Right atrium auricular region (tissue), 2 donors: ENCODE measurements around the gene TAF6. TPM values are rescaled to one million over a fixed set of nuclear protein-coding genes. Genes with fewer than 3 reads are reported as not detected.
A peak's percentile ranks its signal among the peaks of the same experiment; 100 is the strongest.

ENCODE experiments used
- DNase-seq: peaks from one replicate; pipeline ENCODE4 v3.0.0-alpha.2; 2019; ENCODE audit warnings: low spot score
- H3K27ac ChIP-seq, 2 donors: fragments of 200-600 bp; sonication (generic); 1 replicate in 1 of 2; 2 replicates in 1 of 2; pipeline ENCODE4 v1.5.1; 2016 to 2019
- H3K27me3 ChIP-seq, 2 donors: fragments of 200-600 bp; sonication (generic); one replicate each; pipeline versions ENCODE4 v1.5.1 to v1.6.0; 2017 to 2019
- H3K36me3 ChIP-seq: fragments of 200-600 bp; sonication (generic); one replicate; pipeline ENCODE4 v1.5.1; 2016
- H3K4me1 ChIP-seq, 2 donors: fragments of 200-600 bp; sonication (generic); one replicate each; pipeline versions ENCODE4 v1.5.1 to v1.6.0; 2017 to 2019
- H3K4me3 ChIP-seq, 2 donors: fragments of 200-600 bp; sonication (generic); 1 replicate in 1 of 2; 2 replicates in 1 of 2; pipeline ENCODE4 v1.5.1; 2017 to 2019; ENCODE audit warnings: mild to moderate bottlenecking in 1 of 2, moderate library complexity in 1 of 2
- H3K9me3 ChIP-seq, 2 donors: fragments of 200-600 bp; sonication (generic); one replicate each; pipeline ENCODE4 v1.5.1; 2019
- CTCF ChIP-seq, 2 donors: fragments of 200-600 bp; sonication (generic); IDR thresholded peaks; one replicate each; pipeline ENCODE4 v1.5.1; 2019; ENCODE audit warnings: antibody characterized with exemption in 2 of 2
- total RNA-seq, 2 donors: library from RNA; depleted of rRNA; stranded (reverse); fragments of >200 nt; gene quantifications; one replicate each; pipeline ENCODE4 v1.1.0, GENCODE V29; 2016

TAF6 gene
- total RNA-seq, 2 donors from 2014 or later: 41.7 to 49.1 TPM

GRCh38 chr7:100119970-100120732, 993 bp upstream of the TAF6 start:
- Histone ChIP-seq H3K36me3 (no peaks in the 10 kb centered on the region), H3K27ac (peak overlapping the region; percentile 88), H3K9me3 (no peaks in the 10 kb centered on the region), H3K4me1 (peaks cover 0 to 24% of the 10 kb centered on the region in 2 donors), H3K27me3 (no peaks in the 10 kb centered on the region), H3K4me3 (peak overlapping the region; percentile 75)
- no peak for TF ChIP-seq CTCF (IDR thresholded peaks at IDR 0.05)
- DNase-seq: peak; percentile 80

GRCh38 chr7:100118388-100119071, 628 bp downstream of the TAF6 start:
- no peak for TF ChIP-seq CTCF (IDR thresholded peaks at IDR 0.05)
- peaks cover 0 to 19% of the 10 kb centered on the region in 2 donors for H3K4me1 ChIP-seq
- H3K9me3 ChIP-seq: no peaks in the 10 kb centered on the region
- H3K27ac ChIP-seq: peak overlapping the region; percentile 88
- peak overlapping the region; percentile 75 for H3K4me3 ChIP-seq
- no peak for DNase-seq
- H3K27me3 ChIP-seq: no peaks in the 10 kb centered on the region
- no peaks in the 10 kb centered on the region for H3K36me3 ChIP-seq

- H3K27me3 ChIP-seq: no peaks in the 10 kb centered on the region
- H3K9me3 ChIP-seq: no peaks in the 10 kb centered on the region
- H3K36me3 ChIP-seq: peaks cover 27% of the 10 kb centered on the region
- no peak overlapping the region for H3K4me3 ChIP-seq
- H3K27ac ChIP-seq: no peak overlapping the region
- peaks cover 0 to 11% of the 10 kb centered on the region in 2 donors for H3K4me1 ChIP-seq
- no peak for DNase-seq
- TF ChIP-seq CTCF (IDR thresholded peaks at IDR 0.05): no peak
Measured at GRCh38 chr7:100115026-100115425, 4.1 kb downstream of the TAF6 start.

GRCh38 chr7:100111914-100112313, 7.2 kb downstream of the TAF6 start:
- no peak overlapping the region for H3K27ac ChIP-seq
- no peak for TF ChIP-seq CTCF (IDR thresholded peaks at IDR 0.05)
- peaks cover 45% of the 10 kb centered on the region for H3K36me3 ChIP-seq
- no peak overlapping the region for H3K4me3 ChIP-seq
- H3K27me3 ChIP-seq: no peaks in the 10 kb centered on the region
- no peaks in the 10 kb centered on the region for H3K4me1 ChIP-seq
- no peak for DNase-seq
- H3K9me3 ChIP-seq: no peaks in the 10 kb centered on the region

- Histone ChIP-seq H3K27ac (no peak overlapping the region), H3K36me3 (peaks cover 51% of the 10 kb centered on the region), H3K27me3 (no peaks in the 10 kb centered on the region), H3K4me1 (no peaks in the 10 kb centered on the region), H3K4me3 (no peak overlapping the region), H3K9me3 (no peaks in the 10 kb centered on the region)
- no peak for TF ChIP-seq CTCF (IDR thresholded peaks at IDR 0.05)
- DNase-seq: no peak
Measured at GRCh38 chr7:100111156-100111555, 8.0 kb downstream of the TAF6 start.
